Activated T-cell treated with anti-CD3 and anti-CD28 coated beads, Interleukin-2, amount 50 U/mL, for 4 hours (primary cell): Measurements from ENCODE around the gene MKLN1. TPM values are rescaled to one million over a fixed set of nuclear protein-coding genes. Genes with fewer than 3 reads are reported as not detected.

ENCODE experiments used
- ATAC-seq, 2 donors: fragments of 200-7000 bp; cut with Tn5 transposase; one replicate each; pipeline ENCODE4 v1.10.0; 2021
- DNase-seq: peaks from one replicate; pipeline ENCODE4 v3.0.0-alpha.2; 2020
- H3K27me3 Mint-ChIP-seq: one replicate; pipeline ENCODE4 v1.8.0; 2021; ENCODE audit warnings: low read depth, mixed read lengths
- H3K36me3 Mint-ChIP-seq: one replicate; pipeline ENCODE4 v1.8.0; 2022; ENCODE audit warnings: mixed read lengths; ENCODE audit not compliant: insufficient read depth
- H3K4me1 Mint-ChIP-seq: one replicate; pipeline ENCODE4 v1.8.0; 2021; ENCODE audit warnings: low read depth, mixed read lengths
- H3K4me3 Mint-ChIP-seq: one replicate; pipeline ENCODE4 v1.8.0; 2021; ENCODE audit warnings: mild to moderate bottlenecking, moderate library complexity, mixed read lengths
- H3K9me3 Mint-ChIP-seq: one replicate; pipeline ENCODE4 v1.8.0; 2021; ENCODE audit warnings: mixed read lengths
- total RNA-seq, 3 donors: library from RNA; stranded (reverse); gene quantifications; one replicate each; pipeline ENCODE4 v1.2.1, GENCODE V29; 2021

The MKLN1 gene
- total RNA-seq, 3 donors from 2014 or later = 26.7 to 29.6 (median 28.8) TPM

- H3K27me3 Mint-ChIP-seq = no peaks in the 10 kb centered on the region
- ATAC-seq (no peak), DNase-seq (no peak)
- H3K9me3 Mint-ChIP-seq = no peaks in the 10 kb centered on the region
- no peaks in the 10 kb centered on the region for H3K36me3 Mint-ChIP-seq
- H3K4me1 Mint-ChIP-seq = no peaks in the 10 kb centered on the region
- H3K4me3 Mint-ChIP-seq = no peak overlapping the region
These were observed 210.6 kb downstream of the MKLN1 start for GRCh38 chr7:131538071-131538812.

GRCh38 chr7:131538813-131539179 is 211.1 kb downstream of the MKLN1 start:
- H3K4me3 Mint-ChIP-seq = no peak overlapping the region
- no peaks in the 10 kb centered on the region for H3K9me3 Mint-ChIP-seq
- H3K4me1 Mint-ChIP-seq = no peaks in the 10 kb centered on the region
- H3K36me3 Mint-ChIP-seq = no peaks in the 10 kb centered on the region
- H3K27me3 Mint-ChIP-seq = no peaks in the 10 kb centered on the region
- DNase-seq (no peak), ATAC-seq (no peak)

GRCh38 chr7:131540491-131541162 is 213.0 kb downstream of the MKLN1 start:
- peaks cover 4% of the 10 kb centered on the region for H3K4me1 Mint-ChIP-seq
- DNase-seq (no peak), ATAC-seq (no peak)
- no peaks in the 10 kb centered on the region for H3K27me3 Mint-ChIP-seq
- H3K4me3 Mint-ChIP-seq = no peak overlapping the region
- no peaks in the 10 kb centered on the region for H3K36me3 Mint-ChIP-seq
- H3K9me3 Mint-ChIP-seq = no peaks in the 10 kb centered on the region

- Mint-ChIP-seq H3K27me3 (peaks cover under 1% of the 10 kb centered on the region), H3K4me1 (peaks cover 4% of the 10 kb centered on the region), H3K36me3 (no peaks in the 10 kb centered on the region), H3K4me3 (no peak overlapping the region), H3K9me3 (no peaks in the 10 kb centered on the region)
- no peak for ATAC-seq
- DNase-seq = no peak
These were observed 215.6 kb downstream of the MKLN1 start for GRCh38 chr7:131543298-131543697.

GRCh38 chr7:131544021-131544420 is 216.3 kb downstream of the MKLN1 start:
- no peak overlapping the region for H3K4me3 Mint-ChIP-seq
- no peaks in the 10 kb centered on the region for H3K9me3 Mint-ChIP-seq
- ATAC-seq (no peak), DNase-seq (no peak)
- peaks cover 2% of the 10 kb centered on the region for H3K27me3 Mint-ChIP-seq
- H3K36me3 Mint-ChIP-seq = no peaks in the 10 kb centered on the region
- peaks cover 4% of the 10 kb centered on the region for H3K4me1 Mint-ChIP-seq

- Mint-ChIP-seq H3K36me3 (no peaks in the 10 kb centered on the region), H3K4me3 (no peak overlapping the region), H3K9me3 (no peaks in the 10 kb centered on the region), H3K4me1 (peaks cover 4% of the 10 kb centered on the region), H3K27me3 (peaks cover 2% of the 10 kb centered on the region)
- DNase-seq (no peak), ATAC-seq (no peak)
These were observed 217.0 kb downstream of the MKLN1 start for GRCh38 chr7:131544449-131545301.

- Mint-ChIP-seq H3K27me3 (peaks cover 6% of the 10 kb centered on the region), H3K4me3 (no peak overlapping the region), H3K9me3 (no peaks in the 10 kb centered on the region), H3K4me1 (peaks cover 4% of the 10 kb centered on the region), H3K36me3 (no peaks in the 10 kb centered on the region)
- DNase-seq (no peak), ATAC-seq (no peak)
These were observed 218.4 kb downstream of the MKLN1 start for GRCh38 chr7:131546126-131546525.

Other genes with a start within 250 kb of the MKLN1 start
- gene PODXL, start 228.8 kb downstream of the MKLN1 start, total RNA-seq = 1 to 10 TPM in 2 of 3 donors, under 1 TPM in 1; 0.76 to 1.4 (median 1.1) TPM